ENCODE data around the gene PRKAG2.
"Not testable (repeated sequence)": the region's sequence is repeated elsewhere in the genome, so short reads cannot be mapped to it uniquely, and the experiment has no call there.

The PRKAG2 gene

DNA sequence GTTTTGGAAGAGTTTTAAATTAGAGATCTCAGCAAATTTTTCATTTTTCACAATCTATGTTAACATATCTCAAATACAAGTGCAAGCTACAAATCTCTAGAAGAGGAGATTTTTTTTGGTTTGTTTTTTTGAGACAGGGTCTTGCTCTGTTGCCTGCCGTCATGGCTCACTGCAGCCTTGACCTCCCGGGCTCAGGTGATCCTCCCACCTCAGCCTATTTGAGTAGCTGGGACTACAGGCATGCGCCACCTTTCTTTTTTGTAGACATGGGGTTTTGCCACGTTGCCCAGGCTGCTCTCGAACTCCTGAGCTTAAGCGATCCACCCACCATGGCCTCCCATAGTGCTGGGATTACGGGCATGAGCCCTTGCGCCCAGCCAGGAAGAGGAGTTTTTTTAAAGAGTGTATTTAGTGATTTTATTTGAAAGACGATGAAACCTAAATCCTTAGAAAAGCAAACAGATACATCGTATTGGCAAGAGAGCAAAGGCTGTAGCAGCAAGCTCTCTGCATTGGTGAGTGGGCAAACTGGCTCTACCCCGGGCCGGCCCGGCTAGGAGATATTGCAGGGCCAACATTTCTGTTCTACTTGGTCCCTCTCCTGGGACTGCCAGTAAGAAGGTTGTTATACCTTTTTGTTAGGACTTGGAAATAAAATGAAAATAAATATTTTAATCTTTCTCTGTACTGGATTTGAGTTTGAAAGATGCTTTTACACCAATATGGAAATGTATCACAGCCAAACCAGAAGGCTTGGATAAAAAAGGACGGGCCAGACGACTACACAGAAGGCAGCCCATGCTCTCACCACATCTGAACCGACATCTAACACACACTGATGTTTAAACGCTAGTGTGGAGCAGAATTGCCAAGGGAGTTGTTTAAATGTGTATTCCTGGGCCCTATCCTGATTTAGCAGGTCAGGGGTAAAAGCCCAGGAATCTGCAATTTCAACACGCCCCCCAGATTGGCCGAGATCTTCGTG is 307.7 kb downstream of the PRKAG2 start:
- DNase-seq = no peak

GRCh38 chr7:151566897-151567320 is 310.0 kb downstream of the PRKAG2 start:
- no peak for DNase-seq

DNA sequence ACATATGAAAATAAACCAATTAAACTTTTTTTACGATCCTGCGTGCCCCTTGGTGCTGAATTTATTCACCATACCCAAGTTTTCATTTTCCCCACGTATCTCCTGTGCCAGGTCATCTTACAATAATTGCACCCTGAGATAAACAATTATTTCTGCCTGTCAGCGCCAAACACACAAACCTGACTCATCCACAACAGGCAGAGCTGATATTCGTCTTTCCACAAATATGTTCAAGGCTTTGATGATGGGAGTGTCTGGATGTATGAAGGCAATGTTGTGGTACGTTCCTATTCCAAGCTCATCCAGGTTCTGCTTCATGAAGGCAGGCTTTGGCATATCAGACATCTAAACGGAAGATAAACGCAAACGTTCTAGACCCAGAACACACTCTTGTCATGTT is 311.4 kb downstream of the PRKAG2 start:
- no peak for DNase-seq

DNA sequence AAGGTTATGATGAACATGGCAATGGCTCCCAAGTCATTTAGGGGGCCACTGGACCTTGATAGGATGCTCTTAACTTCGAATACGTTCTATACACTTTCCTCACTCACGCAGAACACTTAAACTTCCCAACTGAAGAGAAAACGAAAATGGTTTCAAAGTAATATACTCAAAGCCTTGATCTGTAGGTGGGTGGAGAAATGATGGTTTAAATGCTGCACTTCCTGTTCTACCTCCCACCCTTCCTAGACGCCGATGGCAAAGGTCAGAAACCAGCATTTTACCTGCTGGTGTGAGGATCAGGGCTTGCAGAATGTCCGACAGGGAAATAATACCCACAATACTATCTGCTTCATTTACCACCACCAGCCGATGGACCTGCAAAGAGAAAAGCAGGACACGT is 316.7 kb downstream of the PRKAG2 start:
- no peak for DNase-seq

DNA sequence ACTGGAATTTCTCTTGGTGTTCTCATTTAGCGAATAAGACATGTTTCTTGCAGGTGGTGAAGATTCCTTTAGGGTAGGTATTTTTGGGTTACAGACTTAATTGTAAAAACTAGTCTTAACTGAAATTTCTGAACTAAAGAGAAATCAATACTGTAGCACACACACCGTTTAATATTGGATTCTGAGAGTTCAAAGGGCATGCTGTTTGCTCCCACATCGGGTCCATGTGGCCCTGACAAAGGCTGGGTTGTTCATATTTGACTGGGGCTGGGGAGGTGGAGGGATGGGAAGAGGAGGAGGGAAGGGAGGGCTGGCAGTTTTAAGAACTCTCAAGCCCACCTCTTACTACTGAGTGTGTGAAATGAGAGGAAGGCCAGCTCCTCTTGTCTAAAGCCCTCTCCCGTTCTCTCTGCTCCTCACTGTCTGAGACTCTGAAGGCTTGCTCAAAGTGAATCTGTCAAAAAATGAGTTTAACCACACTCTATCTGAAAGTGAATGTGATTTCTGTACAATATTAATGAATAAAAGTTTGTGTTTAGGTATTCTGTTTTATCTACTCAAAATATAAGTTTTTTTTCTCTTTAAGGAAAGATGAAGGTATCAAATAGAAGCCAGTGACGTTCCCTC is 317.2 kb downstream of the PRKAG2 start:
- no peak for DNase-seq

DNA sequence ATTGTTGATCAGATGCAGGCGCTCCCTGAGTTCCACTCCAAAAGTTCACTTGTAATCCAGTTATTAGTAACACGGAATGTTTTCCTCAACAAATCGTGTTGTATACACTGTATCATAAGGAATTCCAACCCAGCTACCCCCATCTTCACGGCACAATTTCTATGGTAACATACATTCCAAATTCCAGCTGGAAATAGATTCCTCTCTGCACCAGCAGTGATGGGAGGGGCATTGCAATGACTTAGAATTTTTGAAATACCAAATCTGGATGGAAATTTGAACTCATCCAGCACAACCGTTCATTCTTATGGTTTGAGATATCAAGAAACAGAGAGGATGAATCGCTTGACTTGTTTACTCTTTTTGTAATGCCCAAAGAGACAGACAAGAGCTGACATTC is 318.3 kb downstream of the PRKAG2 start:
- no peak for DNase-seq

DNA sequence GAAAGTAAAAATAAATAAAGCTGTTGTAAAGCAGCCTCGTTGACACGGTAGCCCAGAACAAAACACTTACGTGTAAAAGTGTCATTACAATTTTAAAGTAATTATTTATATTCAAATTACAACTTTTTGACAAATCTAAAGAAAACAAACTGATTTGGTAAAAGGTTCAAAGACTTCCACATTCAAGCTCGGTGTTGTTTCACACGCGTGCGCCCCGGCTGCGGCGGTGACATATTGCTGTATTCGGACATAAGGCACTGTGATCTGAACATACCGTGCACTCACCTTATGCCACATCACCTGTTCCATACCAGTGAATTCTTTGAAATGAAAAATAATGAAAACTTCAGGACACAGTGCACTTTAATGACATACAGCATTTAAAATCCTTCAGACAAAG is 320.3 kb downstream of the PRKAG2 start:
- no peak for DNase-seq

GRCh38 chr7:151553356-151553755 is 323.6 kb downstream of the PRKAG2 start:
- no peak for DNase-seq

DNA sequence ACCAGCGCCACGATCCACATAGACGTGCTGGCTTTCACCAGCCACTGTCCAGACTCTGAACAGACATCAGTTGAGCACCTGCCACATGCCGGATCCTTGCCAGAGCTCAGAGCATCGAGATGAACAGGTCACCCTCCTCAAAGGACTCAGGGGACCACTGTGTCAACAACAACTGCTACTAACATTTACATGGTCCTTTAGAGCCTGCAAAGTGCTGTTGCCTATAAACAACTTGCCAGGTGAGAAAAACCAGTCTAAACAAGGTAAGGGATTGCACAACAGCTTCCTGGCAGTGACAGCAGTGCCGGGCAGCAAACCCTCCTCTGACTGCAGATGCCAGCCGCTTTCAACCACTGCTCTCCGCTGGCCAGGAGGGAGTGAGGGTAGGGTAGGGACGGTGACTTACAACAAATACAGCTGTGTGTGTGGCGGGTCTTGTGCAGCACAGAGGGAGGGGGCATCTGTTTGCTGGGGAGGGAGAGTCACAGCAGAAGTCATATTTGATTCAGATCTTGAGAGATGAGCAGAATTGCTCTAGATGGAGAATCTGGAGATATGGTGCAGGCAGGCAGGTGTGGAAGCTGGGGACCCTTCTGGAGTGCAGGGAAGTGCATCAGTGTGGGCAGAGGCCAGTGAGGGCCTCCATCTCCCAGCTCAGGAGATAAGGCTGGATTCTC is 324.4 kb downstream of the PRKAG2 start:
- DNase-seq = peak; percentile 76 to 87

DNA sequence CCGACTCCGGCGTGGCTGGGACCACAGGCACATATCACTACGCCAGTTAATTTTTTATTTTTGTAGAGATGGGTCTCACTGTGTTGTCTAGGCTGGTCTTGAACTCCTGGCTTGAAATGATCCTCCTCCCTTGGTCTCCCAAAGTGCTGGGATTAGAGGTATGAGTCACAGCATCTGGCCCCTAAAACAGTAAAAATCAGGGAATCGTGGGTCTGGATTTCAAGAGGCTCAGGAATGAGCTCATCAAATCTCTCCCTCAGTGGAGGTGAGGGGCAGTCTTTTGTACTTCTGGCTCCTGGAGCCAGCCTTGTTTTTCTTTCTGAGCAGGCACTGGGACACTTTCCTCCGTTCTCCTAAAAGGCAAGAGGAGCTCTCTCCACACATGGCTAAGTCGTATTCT is 325.1 kb downstream of the PRKAG2 start:
- peak; percentile 6 to 47 for DNase-seq

DNA sequence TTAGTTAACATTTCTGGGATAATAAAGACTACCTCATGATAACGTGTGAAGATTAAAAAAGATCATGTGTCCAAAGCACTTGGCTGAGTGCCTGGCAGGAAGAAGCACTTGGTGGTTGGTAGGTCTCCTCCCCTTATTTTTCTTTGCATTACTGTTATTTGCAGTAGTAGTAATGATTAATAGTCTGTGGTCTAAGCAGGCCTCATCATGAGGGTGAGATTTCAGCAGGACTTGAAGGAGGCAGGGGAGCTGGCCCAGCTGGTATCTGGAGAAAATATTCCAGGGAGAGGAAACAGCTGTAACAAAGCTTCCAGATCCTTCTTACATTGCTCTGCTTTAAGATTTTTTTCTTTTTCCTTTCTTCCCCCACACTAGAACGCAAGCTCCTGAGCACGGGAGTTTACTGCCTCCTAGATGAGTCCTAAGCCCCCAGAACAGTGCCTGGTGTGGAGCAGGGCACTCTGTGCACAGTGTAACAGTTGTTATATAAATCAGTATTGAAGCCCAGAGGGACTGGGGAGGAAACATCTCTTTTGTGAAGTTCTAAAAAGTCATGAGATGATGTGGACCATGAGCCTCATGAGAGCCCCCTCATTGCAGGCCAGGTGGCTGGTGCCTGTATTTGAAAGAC is 326.1 kb downstream of the PRKAG2 start:
- peak in 1 of 2 experiments; percentile 7 for DNase-seq

GRCh38 chr7:151549644-151550043 is 327.3 kb downstream of the PRKAG2 start:
- no peak for DNase-seq

- no peak for DNase-seq
These were observed 327.8 kb downstream of the PRKAG2 start for GRCh38 chr7:151549083-151549482.

GRCh38 chr7:151544183-151544582 is 332.7 kb downstream of the PRKAG2 start:
- no peak for DNase-seq

DNA sequence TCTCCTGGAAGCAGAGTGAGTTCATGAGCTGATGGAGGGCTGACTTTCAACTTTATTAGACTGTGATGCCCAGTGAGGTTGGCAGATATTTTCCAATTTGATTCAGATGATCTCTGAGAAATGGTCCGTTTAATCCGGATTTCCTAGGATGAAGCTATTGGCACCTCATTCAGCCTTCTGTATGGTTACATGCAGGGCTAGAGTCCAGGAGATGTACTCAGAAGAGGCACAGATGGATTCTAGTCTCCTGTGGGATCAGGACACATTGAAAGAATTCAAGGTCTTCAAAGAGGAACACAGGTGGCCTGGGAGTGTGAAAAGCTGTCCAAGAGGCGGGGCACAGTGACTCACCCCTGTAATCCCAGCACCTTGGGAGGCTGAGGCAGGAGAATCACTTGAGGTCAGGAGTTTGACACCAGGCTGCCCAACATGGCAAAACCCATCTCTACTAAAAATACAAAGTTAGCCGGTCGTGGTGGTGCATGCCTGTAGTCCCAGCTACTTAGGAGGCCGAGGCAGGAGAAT is 334.2 kb downstream of the PRKAG2 start:
- DNase-seq = no peak

DNA sequence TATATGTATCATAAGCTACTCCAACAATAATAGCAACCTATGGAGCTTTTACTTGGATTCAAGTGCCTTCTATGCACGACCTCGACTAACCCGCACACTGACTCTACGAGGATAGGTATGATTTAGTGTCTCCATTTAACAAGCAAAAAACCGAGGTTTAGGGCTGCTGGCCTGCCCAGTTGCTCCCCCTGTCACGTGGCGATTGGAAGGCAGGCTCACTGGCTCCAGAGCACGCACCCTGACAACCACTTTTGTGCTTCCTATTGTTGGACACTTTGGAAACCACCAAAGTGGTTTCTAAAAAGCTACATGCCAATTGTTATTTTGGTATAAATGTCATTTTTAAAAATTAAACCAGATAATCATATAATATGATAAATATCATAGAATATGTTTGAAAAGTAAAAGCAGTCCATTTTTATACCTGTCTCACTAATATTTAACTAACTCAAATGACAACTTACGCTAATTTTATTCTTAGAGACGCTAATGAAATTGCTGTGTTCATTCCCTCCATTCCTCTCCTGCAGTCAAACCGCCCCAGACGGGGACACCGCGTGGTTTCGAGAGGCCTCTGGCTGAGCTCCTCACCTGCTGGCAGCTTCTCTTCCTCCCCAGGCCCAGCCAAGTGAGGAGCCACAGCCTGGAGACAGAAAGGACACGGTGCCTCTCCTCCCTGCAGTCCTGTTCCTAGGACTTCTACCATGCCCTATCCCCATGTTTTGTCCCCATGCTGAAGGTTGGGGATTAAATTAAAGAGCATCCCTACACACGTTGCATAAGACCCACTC is 335.0 kb downstream of the PRKAG2 start:
- DNase-seq = no peak

DNA sequence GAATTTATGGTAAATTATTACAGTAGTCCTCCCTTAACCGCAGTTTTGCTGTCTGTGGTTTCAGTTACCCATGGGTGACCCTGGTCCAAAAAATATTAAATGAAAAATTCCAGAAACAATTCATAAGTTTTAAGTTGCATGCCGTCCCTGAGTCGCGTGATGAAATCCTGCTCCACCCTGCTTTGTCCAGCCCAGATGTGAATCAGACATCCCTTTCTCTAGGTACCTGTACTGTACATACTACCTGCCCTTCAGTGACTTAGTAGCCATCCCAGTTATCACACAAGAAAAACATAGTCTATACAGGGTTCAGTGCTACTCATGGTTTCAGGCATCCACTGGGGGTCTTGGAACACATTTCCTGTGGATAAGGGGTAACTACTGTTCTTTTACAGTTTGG is 336.8 kb downstream of the PRKAG2 start:
- DNase-seq = no peak

- peak; percentile 31 to 63 for DNase-seq
These were observed 337.7 kb downstream of the PRKAG2 start for GRCh38 chr7:151539088-151539671.

DNA sequence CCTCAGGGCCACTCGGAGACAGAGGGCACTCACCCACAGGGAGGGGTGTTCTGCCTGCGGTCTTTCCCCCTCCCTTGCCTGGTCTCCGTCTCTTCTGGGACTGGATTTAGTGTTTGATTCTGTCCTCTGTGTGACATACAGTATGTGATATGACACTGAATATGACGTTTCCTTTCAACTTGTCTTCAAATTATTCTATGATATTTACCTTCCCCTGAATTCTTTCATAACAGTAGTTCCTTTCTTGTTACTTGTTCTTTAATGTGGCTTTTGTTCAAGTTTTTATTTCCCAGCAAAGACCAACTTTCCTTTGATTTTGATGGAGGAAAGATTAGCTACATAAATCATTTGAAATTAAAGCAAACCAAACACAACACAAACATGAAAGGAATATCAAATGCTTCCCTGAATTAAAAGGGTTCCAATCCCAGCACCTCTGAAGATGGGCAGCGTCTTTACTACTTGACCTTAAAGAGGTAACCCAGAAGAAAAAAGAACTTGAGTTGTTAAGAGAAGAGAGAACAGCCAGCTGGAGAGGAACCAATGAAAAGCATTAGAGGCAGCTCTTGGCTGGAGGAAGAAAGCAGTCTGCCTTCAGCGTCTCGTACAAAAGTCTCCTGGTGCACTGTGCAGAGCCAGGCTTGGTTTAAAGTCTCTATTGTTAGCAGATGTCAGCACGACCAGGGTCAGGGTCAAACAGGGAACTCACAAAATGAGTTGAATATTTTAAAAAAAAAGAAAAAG is 338.9 kb downstream of the PRKAG2 start:
- DNase-seq = no peak

DNA sequence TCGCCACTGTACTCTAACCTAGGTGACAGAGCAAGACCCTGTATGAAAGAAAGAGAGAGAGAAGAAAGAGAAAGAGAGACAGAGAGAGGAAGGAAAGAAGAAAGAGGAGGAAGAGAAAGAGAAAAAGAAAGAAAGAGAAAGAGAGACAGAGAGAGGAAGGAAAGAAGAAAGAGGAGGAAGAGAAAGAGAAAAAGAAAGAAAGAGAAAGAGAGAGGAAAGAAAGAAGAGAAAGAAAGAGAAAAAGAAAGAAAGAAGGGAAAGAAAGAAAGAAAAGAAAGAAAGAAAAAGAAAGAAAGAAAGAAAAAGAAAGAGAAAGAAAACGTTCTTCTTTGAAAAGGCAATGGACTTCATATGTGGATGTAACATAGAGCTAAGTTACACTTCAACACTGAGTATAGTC is 340.7 kb downstream of the PRKAG2 start:
- not testable (repeated sequence) for DNase-seq

- no peak for DNase-seq
These were observed 347.1 kb downstream of the PRKAG2 start for GRCh38 chr7:151529842-151530241.
